Endometrial microvascular endothelial cells (primary cell): ENCODE measurements around the gene INPP5F. TPM values are rescaled to one million over a fixed set of nuclear protein-coding genes. Genes with fewer than 3 reads are reported as not detected.

Experiments used
- in situ Hi-C: cut with HindIII; loops from 2 replicates; pipeline ENCODE4 v1.10.0; 2017; ENCODE audit warnings: low sequenced_read_pairs, low pct_unique_long_range_greater_than_20kb; ENCODE audit errors: inconsistent ontology term
- total RNA-seq: library from RNA; depleted of rRNA; stranded (reverse); fragments of >200 nt; gene quantifications from one replicate; pipeline ENCODE4 v1.2.3, GENCODE V29; 2015; ENCODE audit errors: inconsistent ontology term

The INPP5F gene
- total RNA-seq, 1 donor from 2014 or later, result 17.9 TPM

- in situ Hi-C loops, result no loop called here
These were observed 12.0 kb downstream of the INPP5F start for GRCh38 chr10:119737823-119738222.

- in situ Hi-C loops, result no loop called here
These were observed 13.1 kb downstream of the INPP5F start for GRCh38 chr10:119738962-119739361.

- in situ Hi-C loops, result no loop called here
These were observed 14.2 kb downstream of the INPP5F start for GRCh38 chr10:119740096-119740495.

- in situ Hi-C loops, result no loop called here
These were observed 17.2 kb downstream of the INPP5F start for GRCh38 chr10:119742947-119743648.

GRCh38 chr10:119747940-119748339 lies 22.1 kb downstream of the INPP5F start:
- in situ Hi-C loops, result no loop called here

- in situ Hi-C loops, result no loop called here
These were observed 23.0 kb downstream of the INPP5F start for GRCh38 chr10:119748871-119749270.

- in situ Hi-C loops, result no loop called here
These were observed 23.6 kb downstream of the INPP5F start for GRCh38 chr10:119749455-119749854.

- in situ Hi-C loops, result no loop called here
These were observed 24.8 kb downstream of the INPP5F start for GRCh38 chr10:119750391-119751230.

- in situ Hi-C loops, result no loop called here
These were observed 27.5 kb downstream of the INPP5F start for GRCh38 chr10:119753309-119753708.

GRCh38 chr10:119754085-119754484 lies 28.2 kb downstream of the INPP5F start:
- in situ Hi-C loops, result no loop called here

GRCh38 chr10:119754936-119755335 lies 29.1 kb downstream of the INPP5F start:
- in situ Hi-C loops, result no loop called here

GRCh38 chr10:119755446-119755845 lies 29.6 kb downstream of the INPP5F start:
- in situ Hi-C loops, result no loop called here

GRCh38 chr10:119758448-119759195 lies 32.8 kb downstream of the INPP5F start:
- in situ Hi-C loops, result no loop called here

GRCh38 chr10:119759832-119760231 lies 34.0 kb downstream of the INPP5F start:
- in situ Hi-C loops, result no loop called here

GRCh38 chr10:119761106-119761505 lies 35.3 kb downstream of the INPP5F start:
- in situ Hi-C loops, result no loop called here

GRCh38 chr10:119762035-119762434 lies 36.2 kb downstream of the INPP5F start:
- in situ Hi-C loops, result no loop called here

- in situ Hi-C loops, result no loop called here
These were observed 37.3 kb downstream of the INPP5F start for GRCh38 chr10:119762805-119763798.

- in situ Hi-C loops, result no loop called here
These were observed 42.7 kb downstream of the INPP5F start for GRCh38 chr10:119768455-119769094.
